Measurements from ENCODE around the gene EXOSC5. TPM values are rescaled to one million over a fixed set of nuclear protein-coding genes. Genes with fewer than 3 reads are reported as not detected.

The EXOSC5 gene
- total RNA-seq, 1 experiment from 2014 or later = 58.7 TPM

DNA sequence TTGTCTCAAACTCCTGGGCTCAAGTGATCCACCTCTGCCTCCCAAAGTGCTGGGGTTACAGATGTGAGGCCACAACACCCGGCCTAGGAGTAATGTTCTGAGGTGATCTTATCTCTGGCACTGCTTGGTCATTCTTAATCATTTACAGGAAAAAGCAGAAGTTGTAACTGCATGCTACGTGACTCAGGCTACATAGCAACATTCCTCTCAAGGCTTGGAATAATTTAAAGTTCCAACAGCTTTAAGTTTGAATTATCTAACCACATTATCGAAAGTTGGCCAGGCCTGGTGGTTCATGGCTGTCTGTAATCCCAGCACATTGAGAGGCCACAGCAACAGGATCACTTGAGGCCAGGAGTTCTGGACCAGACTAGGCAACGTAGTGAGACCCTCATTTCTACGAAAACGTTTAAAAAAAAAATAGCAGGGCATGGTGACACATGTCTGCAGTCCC, 29.3 kb downstream of the EXOSC5 start:
- H2AFZ ChIP-seq (ENCODE audit: low read length) = no peak overlapping the region
- H3K18ac ChIP-seq (ENCODE audit: insufficient read length, low read depth, low read length) = no peak overlapping the region
- no peak overlapping the region for H3K56ac ChIP-seq (ENCODE audit: insufficient read length, low read depth, low read length)
- no peak overlapping the region for H2BK120ac ChIP-seq (ENCODE audit: low read depth, low read length, poor library complexity, severe bottlenecking)
- H2BK20ac ChIP-seq (ENCODE audit: low read depth, low read length, poor library complexity, severe bottlenecking) = no peak overlapping the region
- H3K36me3 Mint-ChIP-seq (ENCODE audit: insufficient read depth in 1 of 3, low read depth in 3 of 3) = no peaks in the 10 kb centered on the region; a peak in 1 of 7 replicates
- H4K20me1 ChIP-seq (ENCODE audit: control insufficient read depth, insufficient read depth, insufficient read length) = no peaks in the 10 kb centered on the region
- no CpG with 5 or more reads among the region's 6 CpGs for WGBS (ENCODE audit: extremely low coverage, insufficient read length, low lambda C conversion rate)
- DNase-seq = no peak
- no peak overlapping the region for H3K4me3 Mint-ChIP-seq
- H3K23me2 ChIP-seq (ENCODE audit: insufficient read length, low read depth, low read length, poor library complexity, severe bottlenecking) = peaks cover 8% of the 10 kb centered on the region
- TF ChIP-seq, protein P1, sequence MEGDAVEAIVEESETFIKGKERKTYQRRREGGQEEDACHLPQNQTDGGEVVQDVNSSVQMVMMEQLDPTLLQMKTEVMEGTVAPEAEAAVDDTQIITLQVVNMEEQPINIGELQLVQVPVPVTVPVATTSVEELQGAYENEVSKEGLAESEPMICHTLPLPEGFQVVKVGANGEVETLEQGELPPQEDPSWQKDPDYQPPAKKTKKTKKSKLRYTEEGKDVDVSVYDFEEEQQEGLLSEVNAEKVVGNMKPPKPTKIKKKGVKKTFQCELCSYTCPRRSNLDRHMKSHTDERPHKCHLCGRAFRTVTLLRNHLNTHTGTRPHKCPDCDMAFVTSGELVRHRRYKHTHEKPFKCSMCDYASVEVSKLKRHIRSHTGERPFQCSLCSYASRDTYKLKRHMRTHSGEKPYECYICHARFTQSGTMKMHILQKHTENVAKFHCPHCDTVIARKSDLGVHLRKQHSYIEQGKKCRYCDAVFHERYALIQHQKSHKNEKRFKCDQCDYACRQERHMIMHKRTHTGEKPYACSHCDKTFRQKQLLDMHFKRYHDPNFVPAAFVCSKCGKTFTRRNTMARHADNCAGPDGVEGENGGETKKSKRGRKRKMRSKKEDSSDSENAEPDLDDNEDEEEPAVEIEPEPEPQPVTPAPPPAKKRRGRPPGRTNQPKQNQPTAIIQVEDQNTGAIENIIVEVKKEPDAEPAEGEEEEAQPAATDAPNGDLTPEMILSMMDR (conservative IDR thresholded peaks at IDR 0.05) = no peak
- no peaks in the 10 kb centered on the region for H3K79me2 ChIP-seq (ENCODE audit: insufficient read depth, low read length)
- H2BK15ac ChIP-seq (ENCODE audit: low read depth, low read length) = no peak overlapping the region
- no peaks in the 10 kb centered on the region for H3K27me3 ChIP-seq (ENCODE audit: insufficient read depth, low read length)
- no peak overlapping the region for H4K91ac ChIP-seq (ENCODE audit: insufficient read length, low read depth, low read length)
- H3K23ac ChIP-seq (ENCODE audit: insufficient read length, low read depth, low read length) = no peak overlapping the region
- no peak overlapping the region for H3K27ac ChIP-seq (ENCODE audit: insufficient read length, low read depth, low read length)
- no peak overlapping the region for H4K8ac ChIP-seq (replicated peaks; ENCODE audit: insufficient read length, low read depth, low read length)
- H2AK5ac ChIP-seq (ENCODE audit: insufficient read length, low read length) = no peak overlapping the region
- H3K4ac ChIP-seq (ENCODE audit: low read depth, low read length) = no peak overlapping the region
- H3T11ph ChIP-seq (ENCODE audit: low read length) = no peak overlapping the region
- H3K4me1 ChIP-seq (ENCODE audit: insufficient read depth, low read length) = no peaks in the 10 kb centered on the region
- no peak overlapping the region; a peak in 1 of 7 replicates for H3K27ac Mint-ChIP-seq
- no peaks in the 10 kb centered on the region for H3K27me3 Mint-ChIP-seq (ENCODE audit: low read depth)
- H3K9me3 Mint-ChIP-seq = no peaks in the 10 kb centered on the region
- H3K4me1 Mint-ChIP-seq = peaks cover 2 to 8% of the 10 kb centered on the region in 2 experiments; a peak in 2 of 4 replicates
- H3K4me2 ChIP-seq (ENCODE audit: insufficient read depth, insufficient read length, low read length) = no peak overlapping the region
- no peak overlapping the region for H3K14ac ChIP-seq (ENCODE audit: insufficient read depth, low read length)
- no peaks in the 10 kb centered on the region for H3K79me1 ChIP-seq (ENCODE audit: insufficient read depth, low read depth, low read length, poor library complexity, severe bottlenecking)
- H3K9ac ChIP-seq (ENCODE audit: extremely low read depth, insufficient read length, low read length) = no peak overlapping the region
- no peak overlapping the region for H2BK5ac ChIP-seq (ENCODE audit: insufficient read length, low read length)
- no peaks in the 10 kb centered on the region for H3K9me3 ChIP-seq (ENCODE audit: control insufficient read depth, low read depth, low read length)
- no peak overlapping the region for H4K5ac ChIP-seq (ENCODE audit: insufficient read length, low read depth, low read length)
- no peak overlapping the region for H2BK12ac ChIP-seq (ENCODE audit: insufficient read length, low read depth, low read length)
